Heart left ventricle (tissue), 13 donors: ENCODE data around the gene TTC7B.

Source experiments
- POLR2A ChIP-seq, 2 donors: fragments of 450-650 bp; IDR thresholded peaks; one replicate each; pipeline ENCODE4 v1.6.1; 2017; ENCODE audit warnings: antibody characterized with exemption in 2 of 2, mild to moderate bottlenecking in 2 of 2, moderate library complexity in 2 of 2
- TF ChIP-seq, protein P1 (sequence below), 12 donors: fragments of 200-600 bp; sonication (generic) in 4 of 12; IDR thresholded peaks; one replicate each; pipeline versions ENCODE4 v1.5.0 to v1.8.0; 2018 to 2022; ENCODE audit warnings: antibody characterized with exemption in 12 of 12, mild to moderate bottlenecking in 5 of 12
- donor health status: ischemic (EF 13 %, LVEDD 7.1; RV severe dilation, severe dysfunction).
- donor health status: DM: no; HTN: yes; CAD: no.
- donor health status: DM: no; HTN: no; CAD: no.
- donor health status: ischemic (EF 25% LVEDD 6.9; RV normal size, moderate dysfunction).
- donor health status: ischemic (EF 25% LVEDD 5.7; RV mildly dilated, moderate dysfunction).
- donor health status: ischemic (EF 35%, LVEDD 5.7; RV mildly dilated, moderate dysfunction).
- donor health status: nonischemic (EF 11% LVEDD 7.7; RV severe dilation, severe dysfunction).
- donor health status: DM: yes; HTN: yes; CAD: no.
- donor health status: PGD.
- donor health status: ischemic (EF 29% LVEDD 5.4; RV normal size, mild dysfunction).
- donor health status: nonischemic (EF 23%, LVEDD 6.1; RV moderate dilation, normal function).

- no peak for TF ChIP-seq POLR2A (IDR thresholded peaks at IDR 0.05)
- TF ChIP-seq, protein P1, sequence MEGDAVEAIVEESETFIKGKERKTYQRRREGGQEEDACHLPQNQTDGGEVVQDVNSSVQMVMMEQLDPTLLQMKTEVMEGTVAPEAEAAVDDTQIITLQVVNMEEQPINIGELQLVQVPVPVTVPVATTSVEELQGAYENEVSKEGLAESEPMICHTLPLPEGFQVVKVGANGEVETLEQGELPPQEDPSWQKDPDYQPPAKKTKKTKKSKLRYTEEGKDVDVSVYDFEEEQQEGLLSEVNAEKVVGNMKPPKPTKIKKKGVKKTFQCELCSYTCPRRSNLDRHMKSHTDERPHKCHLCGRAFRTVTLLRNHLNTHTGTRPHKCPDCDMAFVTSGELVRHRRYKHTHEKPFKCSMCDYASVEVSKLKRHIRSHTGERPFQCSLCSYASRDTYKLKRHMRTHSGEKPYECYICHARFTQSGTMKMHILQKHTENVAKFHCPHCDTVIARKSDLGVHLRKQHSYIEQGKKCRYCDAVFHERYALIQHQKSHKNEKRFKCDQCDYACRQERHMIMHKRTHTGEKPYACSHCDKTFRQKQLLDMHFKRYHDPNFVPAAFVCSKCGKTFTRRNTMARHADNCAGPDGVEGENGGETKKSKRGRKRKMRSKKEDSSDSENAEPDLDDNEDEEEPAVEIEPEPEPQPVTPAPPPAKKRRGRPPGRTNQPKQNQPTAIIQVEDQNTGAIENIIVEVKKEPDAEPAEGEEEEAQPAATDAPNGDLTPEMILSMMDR (IDR thresholded peaks at IDR 0.05) = no peak
These were observed 243.6 kb downstream of the TTC7B start for GRCh38 chr14:90572441-90573150.
